GM12875 (cell line): ENCODE results near the gene DDX39A.
"Not testable (repeated sequence)": the region's sequence is repeated elsewhere in the genome, so short reads cannot be mapped to it uniquely, and the experiment has no call there.

Experiments used
- H3K4me3 ChIP-seq: one replicate; pipeline ENCODE4 v1.5.1; 2011; ENCODE audit warnings: low read depth, low read length, control low read depth
- TF ChIP-seq, protein P1 (sequence below): IDR thresholded peaks from 2 replicates; pipeline ENCODE4 v1.5.1; 2011; ENCODE audit warnings: low read depth, mild to moderate bottlenecking, control low read depth, inconsistent platforms, low read length, moderate library complexity, borderline replicate concordance; ENCODE audit not compliant: insufficient read depth

The DDX39A gene

DNA sequence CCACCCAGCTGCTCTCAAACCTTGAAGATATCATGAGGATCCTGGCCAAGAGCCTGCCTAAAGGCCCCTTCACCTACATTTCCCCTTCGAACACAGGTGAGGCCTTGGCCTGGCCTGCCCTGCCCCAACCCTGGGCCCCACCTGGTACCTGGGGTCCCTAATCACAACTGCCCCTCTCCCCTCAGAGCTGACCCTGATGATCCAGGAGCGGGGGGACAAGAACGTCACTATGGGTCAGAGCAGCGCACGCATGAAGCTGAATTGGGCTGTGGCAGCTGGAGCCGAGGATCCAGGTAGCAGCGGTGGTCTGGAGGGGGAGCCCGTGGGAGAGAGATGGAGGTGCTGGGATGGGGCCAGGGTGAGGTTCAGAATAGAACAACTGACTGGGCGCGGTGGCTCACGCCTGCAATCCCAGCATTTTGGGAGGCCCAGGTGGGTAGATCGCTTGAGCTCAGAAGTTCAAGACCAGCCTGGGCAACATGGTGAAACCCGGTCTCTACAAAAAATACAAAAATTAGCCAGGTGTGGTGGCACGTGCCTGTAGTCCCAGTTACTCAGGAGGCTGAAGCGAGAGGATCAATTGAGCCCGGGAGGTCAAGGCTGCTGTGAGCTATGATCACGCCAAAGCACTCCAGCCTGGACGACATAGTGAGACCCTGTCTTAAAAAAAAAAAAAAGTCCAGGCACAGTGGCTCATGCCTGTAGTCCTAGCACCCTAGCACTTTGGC, 17.5 kb downstream of the DDX39A start:
- H3K4me3 ChIP-seq = no peak overlapping the region
- TF ChIP-seq, protein P1, sequence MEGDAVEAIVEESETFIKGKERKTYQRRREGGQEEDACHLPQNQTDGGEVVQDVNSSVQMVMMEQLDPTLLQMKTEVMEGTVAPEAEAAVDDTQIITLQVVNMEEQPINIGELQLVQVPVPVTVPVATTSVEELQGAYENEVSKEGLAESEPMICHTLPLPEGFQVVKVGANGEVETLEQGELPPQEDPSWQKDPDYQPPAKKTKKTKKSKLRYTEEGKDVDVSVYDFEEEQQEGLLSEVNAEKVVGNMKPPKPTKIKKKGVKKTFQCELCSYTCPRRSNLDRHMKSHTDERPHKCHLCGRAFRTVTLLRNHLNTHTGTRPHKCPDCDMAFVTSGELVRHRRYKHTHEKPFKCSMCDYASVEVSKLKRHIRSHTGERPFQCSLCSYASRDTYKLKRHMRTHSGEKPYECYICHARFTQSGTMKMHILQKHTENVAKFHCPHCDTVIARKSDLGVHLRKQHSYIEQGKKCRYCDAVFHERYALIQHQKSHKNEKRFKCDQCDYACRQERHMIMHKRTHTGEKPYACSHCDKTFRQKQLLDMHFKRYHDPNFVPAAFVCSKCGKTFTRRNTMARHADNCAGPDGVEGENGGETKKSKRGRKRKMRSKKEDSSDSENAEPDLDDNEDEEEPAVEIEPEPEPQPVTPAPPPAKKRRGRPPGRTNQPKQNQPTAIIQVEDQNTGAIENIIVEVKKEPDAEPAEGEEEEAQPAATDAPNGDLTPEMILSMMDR = no peak

DNA sequence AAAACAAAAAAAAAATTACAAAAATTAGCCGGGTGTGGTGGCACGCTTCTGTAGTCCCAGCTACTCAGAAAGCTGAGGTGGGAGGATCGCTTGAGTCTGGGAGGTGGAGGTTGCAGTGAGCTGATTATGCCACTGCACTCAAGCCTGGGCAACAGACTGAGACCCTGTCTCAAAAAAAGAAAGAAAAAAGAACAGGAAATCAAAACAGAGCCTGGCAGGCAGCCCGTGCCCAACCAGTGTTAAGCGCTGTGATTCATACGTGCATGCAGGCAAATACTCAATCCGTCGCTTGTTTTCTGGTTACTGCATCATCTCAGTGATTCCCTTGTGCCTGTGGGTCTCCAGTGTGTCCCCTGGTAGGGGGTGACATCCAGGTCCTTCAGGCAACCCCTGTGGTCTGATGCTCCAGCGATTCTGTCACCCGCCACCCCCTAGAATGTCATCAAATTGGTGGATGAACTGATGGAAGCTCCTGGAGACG, 18.1 kb downstream of the DDX39A start:
- no peak overlapping the region for H3K4me3 ChIP-seq
- TF ChIP-seq, protein P1 = no peak

DNA sequence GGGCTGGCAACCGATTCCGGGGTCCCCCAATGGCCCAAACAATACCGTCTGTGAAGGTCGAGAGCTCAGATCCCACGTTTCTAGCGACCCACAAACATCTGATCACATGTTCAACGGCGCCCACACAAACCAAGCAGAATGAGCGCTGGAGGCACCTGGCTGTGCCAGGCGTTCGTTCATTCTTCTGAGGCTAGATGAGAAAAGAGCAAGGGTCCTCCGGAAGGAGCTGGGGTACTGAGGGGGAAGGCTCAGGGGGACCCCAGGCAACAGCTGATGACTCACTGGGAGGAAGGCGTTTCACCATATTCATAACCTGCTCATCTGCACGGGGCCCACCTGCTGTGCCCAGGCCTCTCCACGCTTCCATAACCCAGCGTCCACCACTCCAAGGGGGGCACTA, 22.0 kb downstream of the DDX39A start:
- H3K4me3 ChIP-seq = not testable (repeated sequence)

- not testable (repeated sequence) for H3K4me3 ChIP-seq
These were observed 22.4 kb downstream of the DDX39A start for GRCh38 chr19:14396730-14397129.

GRCh38 chr19:14395710-14396336, 23.3 kb downstream of the DDX39A start:
- H3K4me3 ChIP-seq = no peak overlapping the region
- TF ChIP-seq, protein P1 = no peak

- no peak overlapping the region for H3K4me3 ChIP-seq
- TF ChIP-seq, protein P1 = no peak
These were observed 23.9 kb downstream of the DDX39A start for GRCh38 chr19:14395262-14395661.

DNA sequence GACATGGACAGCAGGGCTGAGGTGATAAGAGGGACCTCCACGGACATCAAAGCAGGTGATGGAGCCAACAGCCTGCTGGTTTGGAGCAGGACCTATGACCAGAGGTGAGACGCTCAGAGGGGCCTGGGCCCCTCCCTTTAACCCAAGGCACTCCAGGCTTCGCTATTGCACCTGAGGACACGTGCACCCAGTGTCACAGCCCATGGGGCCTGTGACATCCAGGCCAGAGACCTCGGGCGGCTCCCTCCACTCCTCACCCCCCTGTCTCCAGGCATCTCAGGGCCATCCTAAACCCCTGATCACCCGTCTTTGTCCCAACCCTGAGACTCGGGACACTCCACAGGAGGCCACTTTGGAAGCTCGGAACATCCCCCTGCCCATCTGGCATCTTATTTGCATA, 25.0 kb downstream of the DDX39A start:
- TF ChIP-seq, protein P1 = no peak
- H3K4me3 ChIP-seq = no peak overlapping the region

- no peak overlapping the region for H3K4me3 ChIP-seq
- TF ChIP-seq, protein P1 = no peak
These were observed 25.8 kb downstream of the DDX39A start for GRCh38 chr19:14393329-14393728.
